Measurements from ENCODE around the gene GPR55.

DNA sequence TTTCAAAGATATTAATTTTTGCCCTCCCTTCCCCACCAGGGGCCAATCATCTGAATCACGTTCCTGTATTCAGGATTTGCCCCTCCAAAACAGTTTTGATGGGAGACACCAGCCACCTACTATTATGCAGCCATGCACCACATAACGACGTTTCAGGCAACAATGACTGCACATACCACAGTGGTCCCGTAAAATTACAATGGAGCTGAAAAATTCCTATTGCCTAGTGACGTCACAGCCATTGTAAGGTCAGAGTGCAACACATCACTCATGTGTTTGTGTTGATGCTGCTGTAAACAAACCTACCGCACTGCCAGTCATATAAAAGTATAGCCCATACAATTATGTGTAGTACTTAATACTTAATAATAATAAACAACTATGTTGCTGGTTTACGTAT, 37.7 kb downstream of the GPR55 start:
- TF ChIP-seq, protein P1, sequence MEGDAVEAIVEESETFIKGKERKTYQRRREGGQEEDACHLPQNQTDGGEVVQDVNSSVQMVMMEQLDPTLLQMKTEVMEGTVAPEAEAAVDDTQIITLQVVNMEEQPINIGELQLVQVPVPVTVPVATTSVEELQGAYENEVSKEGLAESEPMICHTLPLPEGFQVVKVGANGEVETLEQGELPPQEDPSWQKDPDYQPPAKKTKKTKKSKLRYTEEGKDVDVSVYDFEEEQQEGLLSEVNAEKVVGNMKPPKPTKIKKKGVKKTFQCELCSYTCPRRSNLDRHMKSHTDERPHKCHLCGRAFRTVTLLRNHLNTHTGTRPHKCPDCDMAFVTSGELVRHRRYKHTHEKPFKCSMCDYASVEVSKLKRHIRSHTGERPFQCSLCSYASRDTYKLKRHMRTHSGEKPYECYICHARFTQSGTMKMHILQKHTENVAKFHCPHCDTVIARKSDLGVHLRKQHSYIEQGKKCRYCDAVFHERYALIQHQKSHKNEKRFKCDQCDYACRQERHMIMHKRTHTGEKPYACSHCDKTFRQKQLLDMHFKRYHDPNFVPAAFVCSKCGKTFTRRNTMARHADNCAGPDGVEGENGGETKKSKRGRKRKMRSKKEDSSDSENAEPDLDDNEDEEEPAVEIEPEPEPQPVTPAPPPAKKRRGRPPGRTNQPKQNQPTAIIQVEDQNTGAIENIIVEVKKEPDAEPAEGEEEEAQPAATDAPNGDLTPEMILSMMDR (conservative IDR thresholded peaks at IDR 0.05; ENCODE audit: low read depth, low read length): no peak
- no peak for TF ChIP-seq EZH2 (IDR thresholded peaks at IDR 0.05; ENCODE audit: low read length, unreplicated experiment)
